ENCODE results near the gene PGAP3. TPM values are rescaled to one million over a fixed set of nuclear protein-coding genes. Genes with fewer than 3 reads are reported as not detected.

PGAP3 gene
- total and polyA plus RNA-seq, 2 of the 4 experiments (the other 2 are of a cell fraction) = 4.3 to 9.8 TPM

DNA sequence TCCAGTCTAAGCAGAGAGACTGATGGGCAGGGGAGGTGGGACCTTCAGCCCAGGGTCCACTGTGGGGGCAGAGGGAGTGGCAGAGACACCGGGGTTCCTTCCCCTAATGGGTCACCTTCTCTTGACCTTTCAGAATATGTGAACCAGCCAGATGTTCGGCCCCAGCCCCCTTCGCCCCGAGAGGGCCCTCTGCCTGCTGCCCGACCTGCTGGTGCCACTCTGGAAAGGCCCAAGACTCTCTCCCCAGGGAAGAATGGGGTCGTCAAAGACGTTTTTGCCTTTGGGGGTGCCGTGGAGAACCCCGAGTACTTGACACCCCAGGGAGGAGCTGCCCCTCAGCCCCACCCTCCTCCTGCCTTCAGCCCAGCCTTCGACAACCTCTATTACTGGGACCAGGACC lies 39.7 kb upstream of the PGAP3 start:
- no peak overlapping the region for H2BK120ac ChIP-seq (ENCODE audit: low read depth, low read length)
- H4K91ac ChIP-seq (ENCODE audit: insufficient read depth, low read depth, low read length) = no peak overlapping the region
- ChIA-PET POLR2A (ENCODE audit: unreplicated experiment) (no interaction called here), CTCF (no interaction called here)
- H3K4me3 ChIP-seq (ENCODE audit: insufficient read depth, low read depth, low read length) = no peak overlapping the region
- peaks cover 9 to 17% of the 10 kb centered on the region in 2 experiments for H3K79me1 ChIP-seq (ENCODE audit: low read depth in 1 of 2, low read length in 2 of 2)
- peaks cover 5% of the 10 kb centered on the region; the same call in 1 of the 2 replicates for H3K4me1 ChIP-seq (ENCODE audit: control insufficient read depth, insufficient read depth, low read length)
- H2BK5ac ChIP-seq (ENCODE audit: low read depth, low read length, poor library complexity, severe bottlenecking) = no peak overlapping the region
- dilution Hi-C loops (cut with HindIII; ENCODE audit: low sequenced_read_pairs, unreplicated experiment) = no loop called here
- H4K20me1 ChIP-seq (ENCODE audit: insufficient read depth, low read length) = no peaks in the 10 kb centered on the region; the same call in 1 of the 2 replicates
- no peaks in the 10 kb centered on the region for H3K27me3 ChIP-seq (ENCODE audit: control insufficient read depth, insufficient read depth, low read length)
- no peak overlapping the region for H4K5ac ChIP-seq (ENCODE audit: low read depth, low read length)
- H4K8ac ChIP-seq (ENCODE audit: low read depth in 2 of 2, low read length in 2 of 2) = no peak overlapping the region
- no peak overlapping the region for H3K4ac ChIP-seq (ENCODE audit: low read depth, low read length)
- no peak overlapping the region for H2BK15ac ChIP-seq (ENCODE audit: low read depth, low read length)
- no peak overlapping the region for H3K23ac ChIP-seq (ENCODE audit: low read depth, low read length)
- H3K9me1 ChIP-seq (ENCODE audit: insufficient read depth, low read length) = peaks cover 13% of the 10 kb centered on the region
- peaks cover 47% of the 10 kb centered on the region for H3K36me3 ChIP-seq (ENCODE audit: control insufficient read depth, insufficient read depth, low read length)
- no peak overlapping the region for H2BK20ac ChIP-seq (ENCODE audit: low read depth, low read length)
- no peak overlapping the region for H2AFZ ChIP-seq (replicated peaks; ENCODE audit: low read length, poor library complexity)
- H2AK9ac ChIP-seq (replicated peaks; ENCODE audit: low read depth, low read length, poor library complexity) = no peak overlapping the region
- no peak overlapping the region for H3K9ac ChIP-seq (ENCODE audit: low read depth, low read length)
- intact Hi-C loops (cut with micrococcal nuclease) = no loop called here
- no peak overlapping the region for H3K56ac ChIP-seq (ENCODE audit: extremely low read depth, insufficient read depth, low read length)
- H3K14ac ChIP-seq (replicated peaks; ENCODE audit: low read depth, low read length) = no peak overlapping the region
- H3K18ac ChIP-seq (ENCODE audit: low read depth, low read length) = no peak overlapping the region
- ATAC-seq (ENCODE audit: low read depth) = no peak
- DNase-seq = no peak
- TF ChIP-seq, protein P1, sequence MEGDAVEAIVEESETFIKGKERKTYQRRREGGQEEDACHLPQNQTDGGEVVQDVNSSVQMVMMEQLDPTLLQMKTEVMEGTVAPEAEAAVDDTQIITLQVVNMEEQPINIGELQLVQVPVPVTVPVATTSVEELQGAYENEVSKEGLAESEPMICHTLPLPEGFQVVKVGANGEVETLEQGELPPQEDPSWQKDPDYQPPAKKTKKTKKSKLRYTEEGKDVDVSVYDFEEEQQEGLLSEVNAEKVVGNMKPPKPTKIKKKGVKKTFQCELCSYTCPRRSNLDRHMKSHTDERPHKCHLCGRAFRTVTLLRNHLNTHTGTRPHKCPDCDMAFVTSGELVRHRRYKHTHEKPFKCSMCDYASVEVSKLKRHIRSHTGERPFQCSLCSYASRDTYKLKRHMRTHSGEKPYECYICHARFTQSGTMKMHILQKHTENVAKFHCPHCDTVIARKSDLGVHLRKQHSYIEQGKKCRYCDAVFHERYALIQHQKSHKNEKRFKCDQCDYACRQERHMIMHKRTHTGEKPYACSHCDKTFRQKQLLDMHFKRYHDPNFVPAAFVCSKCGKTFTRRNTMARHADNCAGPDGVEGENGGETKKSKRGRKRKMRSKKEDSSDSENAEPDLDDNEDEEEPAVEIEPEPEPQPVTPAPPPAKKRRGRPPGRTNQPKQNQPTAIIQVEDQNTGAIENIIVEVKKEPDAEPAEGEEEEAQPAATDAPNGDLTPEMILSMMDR (conservative IDR thresholded peaks at IDR 0.05; ENCODE audit: low read depth, low read length) = no peak
- no peak for TF ChIP-seq NFE2L2 (IDR thresholded peaks at IDR 0.05; ENCODE audit: low read depth, low read length)
- in situ Hi-C loops (cut with MboI; ENCODE audit: low sequenced_read_pairs) = no loop called here
- no peaks in the 10 kb centered on the region for H3K9me3 ChIP-seq (ENCODE audit: control insufficient read depth, insufficient read depth, low read length)
- 100% methylated on average over 2 of the region's 10 CpGs; no CpG with 5 or more reads in 1 of the 2 experiments for WGBS, 2 experiments (ENCODE audit: extremely low coverage in 2 of 2, insufficient read length in 1 of 2)
- BruUV-seq (replicated peaks) = no TSS peak
- no peak overlapping the region for H2AK5ac ChIP-seq (ENCODE audit: low read depth, low read length)
- H3K27ac ChIP-seq (ENCODE audit: insufficient read depth, low read length) = no peak overlapping the region
- H3K4me2 ChIP-seq (ENCODE audit: low read depth, low read length) = no peak overlapping the region

All from IMR-90 (cell line).